Caki2 (cell line): ENCODE measurements around the gene SSBP3. TPM values are rescaled to one million over a fixed set of nuclear protein-coding genes. Genes with fewer than 3 reads are reported as not detected.

ENCODE experiments used
- DNase-seq: peaks from one replicate; pipeline ENCODE4 v3.0.0-alpha.2; 2015; ENCODE audit warnings: low read depth
- in situ Hi-C: cut with HindIII; loops from 2 replicates; pipeline ENCODE4 v1.10.0; 2016; ENCODE audit warnings: low sequenced_read_pairs, low pct_unique_long_range_greater_than_20kb, mixed read lengths
- total RNA-seq: library from RNA; depleted of rRNA; stranded (reverse); fragments of >200 nt; shearing (Covaris generic); gene quantifications from 2 replicates; pipeline ENCODE4 v1.2.3, GENCODE V29; 2014; ENCODE audit warnings: low replicate concordance

SSBP3 gene
- total RNA-seq, 1 experiment from 2014 or later = 14.4 TPM

DNA sequence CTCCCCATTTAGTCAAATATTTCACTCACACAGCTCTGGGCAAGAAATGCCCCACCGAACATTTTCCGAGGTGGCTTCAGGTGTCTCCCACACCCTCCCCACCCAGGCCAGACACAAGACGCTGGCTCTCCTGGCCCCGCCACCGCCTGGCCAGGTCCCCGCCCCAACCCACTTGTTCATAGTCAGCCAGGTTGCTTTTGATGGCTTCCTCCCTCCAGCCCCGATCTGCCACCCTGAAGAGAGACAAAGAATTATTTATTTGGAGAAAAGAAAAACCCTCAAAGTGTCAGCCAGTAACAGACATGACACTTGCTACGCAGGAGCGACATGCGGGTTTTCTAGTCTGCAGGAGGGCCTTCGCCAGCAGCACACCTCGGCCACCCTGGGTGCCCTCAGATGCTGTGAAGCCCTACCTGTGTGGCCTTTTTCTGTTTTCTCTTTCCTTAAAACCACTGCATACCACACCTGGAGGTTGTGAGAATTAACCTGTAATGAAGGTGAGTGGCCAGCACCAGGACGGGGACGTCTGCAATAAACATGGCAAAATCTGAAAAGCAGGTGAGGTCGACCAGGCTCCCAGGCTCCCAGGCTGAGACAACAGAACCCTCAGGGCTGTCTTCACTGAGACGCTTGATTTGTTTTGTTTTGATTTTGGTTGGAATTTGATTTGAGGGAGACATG, 27.2 kb downstream of the SSBP3 start:
- DNase-seq = no peak
- in situ Hi-C loops = no loop called here

- DNase-seq = no peak
- in situ Hi-C loops = no loop called here
These were observed 27.9 kb downstream of the SSBP3 start for GRCh38 chr1:54378157-54378873.

DNA sequence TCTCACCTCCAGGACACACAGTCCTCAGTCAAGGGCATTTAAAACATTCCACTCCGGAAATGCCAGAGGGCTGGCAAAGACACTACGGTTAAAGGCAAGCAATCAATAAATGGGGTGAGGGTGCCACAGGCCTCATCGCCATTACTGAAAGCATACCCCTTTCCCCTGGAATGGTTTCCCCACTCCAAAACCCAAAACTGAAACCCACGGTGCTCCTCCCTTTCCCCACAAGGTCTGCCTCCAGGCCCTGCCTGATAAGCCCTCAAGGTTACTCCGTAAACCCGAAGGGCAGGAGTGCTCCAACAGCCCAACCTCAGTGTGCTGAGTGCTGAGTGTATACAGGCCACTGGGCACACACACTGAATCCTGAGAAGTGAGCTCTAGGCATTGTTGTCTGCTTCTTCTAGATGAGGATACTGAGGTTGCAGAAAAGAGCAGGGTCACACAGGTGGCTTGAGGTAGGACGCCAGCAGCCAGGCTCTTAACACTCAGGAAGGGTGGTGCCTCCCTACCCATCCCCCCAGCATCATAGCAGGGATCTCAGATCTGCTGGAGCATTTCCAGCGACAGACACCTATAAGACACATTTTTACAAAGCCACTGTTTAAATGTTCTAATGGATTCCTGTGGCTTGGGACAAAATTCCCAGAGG, 29.0 kb downstream of the SSBP3 start:
- DNase-seq = no peak
- in situ Hi-C loops = no loop called here

- no peak for DNase-seq
- in situ Hi-C loops = no loop called here
These were observed 29.7 kb downstream of the SSBP3 start for GRCh38 chr1:54376430-54377039.

DNA sequence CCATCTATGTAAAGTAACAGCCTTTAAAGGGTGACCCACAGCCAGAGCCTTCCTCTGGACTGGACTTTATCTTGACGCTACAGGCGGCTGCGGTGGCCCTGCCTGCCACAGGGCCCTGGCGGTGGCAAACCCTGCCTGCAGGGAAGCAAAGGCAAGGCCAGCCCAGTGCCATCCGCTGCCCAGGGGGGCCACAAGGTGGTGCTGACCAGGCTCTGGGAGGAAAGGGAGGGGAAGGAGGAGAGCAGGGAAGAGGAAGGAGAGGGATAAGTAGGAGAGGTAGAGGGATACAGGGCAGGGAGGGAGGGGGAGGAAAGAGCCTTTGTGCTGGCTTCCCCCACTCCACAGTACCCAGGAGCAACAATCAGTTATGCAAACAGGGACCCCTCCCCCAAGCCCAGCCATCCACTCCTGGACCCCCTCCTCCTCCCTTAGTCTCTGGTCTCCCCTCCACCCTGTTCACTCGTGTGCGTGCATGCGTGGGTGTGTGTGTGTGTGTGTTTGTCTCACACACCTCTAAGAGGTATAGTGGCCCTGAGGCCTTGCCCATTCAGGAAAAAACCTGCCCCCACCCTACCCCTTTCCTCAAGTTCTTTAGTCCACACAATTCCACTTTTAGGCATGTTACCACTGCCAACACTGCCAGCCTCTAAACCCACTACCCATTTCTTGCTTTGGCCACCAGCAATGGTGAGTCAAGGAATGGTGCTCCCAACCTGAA, 30.3 kb downstream of the SSBP3 start:
- in situ Hi-C loops = no loop called here
- no peak for DNase-seq

GRCh38 chr1:54375298-54375697, 30.9 kb downstream of the SSBP3 start:
- no peak for DNase-seq
- in situ Hi-C loops = no loop called here

DNA sequence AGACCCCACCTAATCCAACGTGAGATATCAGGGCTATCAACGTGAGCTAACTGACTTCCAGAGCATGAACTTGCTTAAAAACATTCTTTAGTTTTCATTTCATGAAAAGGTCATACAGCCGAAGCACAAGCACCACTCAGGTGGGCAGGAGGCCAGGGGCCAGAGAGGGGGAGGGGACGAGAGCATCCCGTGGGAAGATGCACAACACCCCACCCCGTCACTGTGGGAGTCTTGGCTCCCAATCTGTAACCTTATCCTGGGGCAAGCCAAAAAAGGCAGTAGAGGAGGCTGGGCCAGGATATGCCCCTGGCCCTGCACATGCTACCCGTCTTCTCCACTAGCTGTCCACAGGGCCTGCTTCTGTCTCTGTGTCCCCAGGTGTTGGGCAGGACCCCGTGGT, 31.4 kb downstream of the SSBP3 start:
- in situ Hi-C loops = no loop called here
- no peak for DNase-seq

DNA sequence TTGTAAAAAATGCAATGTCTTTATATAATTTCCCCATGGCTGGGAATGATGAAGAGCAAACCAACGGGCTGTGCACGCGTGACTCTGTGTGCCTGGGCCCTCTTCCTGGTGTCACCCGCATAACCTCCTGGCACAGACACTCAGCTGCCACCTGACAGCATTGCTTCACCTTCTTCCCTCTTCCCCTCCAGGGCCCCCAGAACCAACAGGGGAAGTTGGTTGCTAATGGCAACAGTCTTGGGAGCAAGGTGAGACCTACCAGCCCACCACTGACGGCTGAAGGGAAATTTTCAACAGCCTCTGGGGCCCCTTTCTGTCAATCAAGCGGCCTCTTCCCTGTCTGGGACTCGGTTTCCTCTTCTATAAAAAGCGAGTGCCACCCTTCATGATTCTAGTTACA, 33.2 kb downstream of the SSBP3 start:
- in situ Hi-C loops = no loop called here
- no peak for DNase-seq

- DNase-seq = no peak
- in situ Hi-C loops = no loop called here
These were observed 34.3 kb downstream of the SSBP3 start for GRCh38 chr1:54371942-54372275.

DNA sequence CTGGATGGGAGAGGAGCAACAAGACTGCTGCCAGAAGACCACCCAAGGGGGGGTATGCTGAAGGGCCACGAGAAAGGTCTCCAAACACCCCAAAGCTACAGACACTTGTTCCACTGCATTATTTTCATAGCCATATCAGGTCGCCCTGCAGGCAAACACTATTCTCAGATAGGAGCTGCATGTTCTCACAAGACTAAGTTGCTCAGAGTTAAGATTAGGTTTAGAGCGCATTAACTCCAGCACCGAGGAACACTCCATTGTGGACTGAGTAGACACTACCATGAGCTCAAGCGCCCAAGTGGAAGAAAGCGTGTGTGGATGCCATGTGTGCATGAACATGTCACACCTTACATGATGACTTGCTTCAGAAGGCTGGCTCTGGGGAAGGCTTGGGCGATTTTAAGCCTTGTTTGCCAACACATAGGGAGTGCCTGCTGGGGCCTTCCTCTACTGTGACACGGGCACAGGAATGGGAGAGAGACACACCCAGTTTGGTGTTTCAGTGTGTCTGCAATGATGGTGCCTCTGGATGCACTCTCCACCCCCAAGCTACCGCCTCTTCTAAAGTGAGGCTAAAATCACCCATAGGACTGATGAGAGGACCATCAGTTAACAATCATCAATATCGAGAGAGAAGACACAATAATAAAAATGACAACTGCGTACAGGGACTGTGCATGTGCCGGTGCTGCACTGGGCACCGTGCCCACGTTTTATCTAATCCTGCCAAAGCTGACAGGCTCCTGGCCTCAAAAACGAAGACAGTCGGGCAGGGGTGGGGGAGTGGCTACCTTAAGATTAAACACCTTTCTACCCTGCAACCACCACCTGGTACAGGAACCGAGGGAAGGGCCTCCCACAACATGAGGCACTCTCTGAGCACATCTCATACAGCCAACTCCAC, 34.9 kb downstream of the SSBP3 start:
- DNase-seq = no peak
- in situ Hi-C loops = no loop called here

DNA sequence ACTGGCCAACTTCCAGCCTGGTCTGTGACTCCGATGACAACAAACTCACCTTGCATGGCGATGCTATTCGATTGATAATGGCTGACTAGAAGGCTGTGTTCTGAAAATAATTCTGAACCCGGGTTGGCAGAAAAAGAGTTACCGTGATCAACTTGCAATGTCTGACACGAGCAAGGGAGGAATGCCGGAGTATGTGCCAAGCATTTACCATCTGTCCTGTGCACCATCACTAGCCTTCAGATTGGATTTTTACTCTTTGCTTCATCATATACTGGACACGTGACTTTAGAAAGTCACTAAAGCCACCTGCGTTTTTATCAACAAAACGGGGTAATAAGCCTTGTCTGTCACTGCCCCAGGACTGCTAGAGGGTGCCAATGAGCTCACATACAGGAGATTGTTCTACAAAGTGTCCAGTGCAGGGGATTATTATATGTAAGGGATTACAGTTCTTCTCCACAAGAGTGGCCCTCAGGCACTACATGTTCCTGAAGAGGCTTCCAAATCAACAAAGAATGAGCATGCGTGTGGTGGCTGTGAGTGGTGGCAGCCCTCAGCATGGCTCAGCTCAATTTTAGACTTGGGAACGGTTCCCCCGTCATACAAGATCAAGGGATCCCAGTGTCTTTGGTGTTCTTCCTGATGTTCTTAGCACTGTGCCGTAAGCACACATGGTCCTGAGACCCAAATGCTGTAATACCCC, 35.8 kb downstream of the SSBP3 start:
- in situ Hi-C loops = no loop called here
- no peak for DNase-seq

DNA sequence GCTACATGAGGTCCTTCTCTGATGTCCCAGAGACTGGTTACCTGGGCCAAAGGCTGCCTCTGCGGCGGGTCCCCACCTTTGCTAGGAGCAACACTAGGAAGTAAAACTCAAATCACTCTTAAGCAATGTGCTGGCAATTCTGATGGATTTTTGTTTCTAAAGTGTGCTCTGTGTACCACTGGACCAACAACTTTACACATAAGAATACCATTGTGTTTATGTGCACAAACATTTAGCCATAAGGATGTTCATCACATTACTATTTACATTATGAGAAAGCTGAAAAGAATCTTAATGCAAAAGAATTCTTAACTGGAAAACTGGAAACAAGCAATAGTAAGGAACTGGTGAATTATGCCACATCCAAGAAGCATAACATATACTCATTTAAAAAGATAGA, 38.6 kb downstream of the SSBP3 start:
- in situ Hi-C loops = no loop called here

DNA sequence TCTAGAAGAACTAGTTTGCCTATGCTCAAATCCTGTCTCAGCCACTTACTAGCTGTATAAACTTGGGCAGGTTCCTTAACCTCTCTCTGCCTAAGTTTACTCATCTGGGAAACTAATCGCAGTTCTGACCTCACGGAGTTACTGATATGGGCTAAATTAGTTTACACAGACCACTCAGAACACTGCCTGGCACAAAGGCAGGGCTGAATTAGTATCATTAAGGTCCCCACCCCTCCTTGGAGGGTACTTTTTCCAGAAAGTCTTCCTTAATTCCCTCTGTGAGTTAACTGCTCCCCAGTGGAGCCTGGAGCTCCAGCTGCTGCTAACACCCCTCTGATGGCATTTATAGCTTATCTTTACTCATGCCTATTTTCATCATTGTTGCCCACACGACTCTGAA, 40.3 kb downstream of the SSBP3 start:
- in situ Hi-C loops = no loop called here
- DNase-seq = no peak

More for the DNA sequence above, 38.6 kb downstream of the SSBP3 start:
- no peak for DNase-seq

DNA sequence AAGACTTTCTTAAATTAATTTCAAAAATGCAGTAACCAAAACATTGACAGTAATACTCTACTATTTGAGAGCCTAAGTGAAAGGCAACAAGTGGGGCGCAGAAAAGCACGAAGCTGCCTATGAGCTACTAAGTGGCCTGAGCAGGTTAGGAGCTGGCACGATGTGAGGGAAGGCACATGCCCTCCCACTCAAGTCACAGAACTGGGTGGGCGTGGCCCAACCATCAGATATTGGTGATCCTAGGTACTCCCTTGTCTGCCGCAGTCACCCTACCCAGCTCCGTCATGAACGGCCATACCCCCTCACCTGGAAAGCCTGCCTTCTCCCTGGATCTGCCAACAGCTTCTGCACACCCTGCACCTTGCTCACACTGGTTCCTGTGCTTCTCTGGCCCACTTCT, 40.8 kb downstream of the SSBP3 start:
- DNase-seq = no peak
- in situ Hi-C loops = no loop called here

GRCh38 chr1:54364995-54365394, 41.2 kb downstream of the SSBP3 start:
- in situ Hi-C loops = no loop called here

DNA sequence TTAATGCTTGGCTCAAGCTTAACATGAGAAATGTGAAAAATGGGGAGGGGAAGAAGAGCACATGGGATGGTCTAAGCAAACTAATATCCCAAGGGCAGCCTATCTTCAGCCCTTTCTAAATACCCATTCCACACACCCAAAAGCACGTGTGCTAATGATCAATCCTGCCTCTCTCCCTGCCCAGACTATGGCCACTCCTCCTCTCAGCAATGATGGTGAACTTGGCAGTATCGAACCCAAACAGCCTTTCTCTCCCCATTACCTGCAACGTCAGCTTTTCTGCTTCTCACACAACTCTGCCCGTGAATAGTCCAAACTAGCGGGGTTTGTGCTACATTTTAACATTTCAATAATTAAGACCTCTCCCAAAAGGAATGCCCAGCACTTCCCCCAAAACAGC, 41.6 kb downstream of the SSBP3 start:
- in situ Hi-C loops = no loop called here
- DNase-seq = no peak

More at GRCh38 chr1:54364995-54365394, 41.2 kb downstream of the SSBP3 start:
- DNase-seq = no peak

DNA sequence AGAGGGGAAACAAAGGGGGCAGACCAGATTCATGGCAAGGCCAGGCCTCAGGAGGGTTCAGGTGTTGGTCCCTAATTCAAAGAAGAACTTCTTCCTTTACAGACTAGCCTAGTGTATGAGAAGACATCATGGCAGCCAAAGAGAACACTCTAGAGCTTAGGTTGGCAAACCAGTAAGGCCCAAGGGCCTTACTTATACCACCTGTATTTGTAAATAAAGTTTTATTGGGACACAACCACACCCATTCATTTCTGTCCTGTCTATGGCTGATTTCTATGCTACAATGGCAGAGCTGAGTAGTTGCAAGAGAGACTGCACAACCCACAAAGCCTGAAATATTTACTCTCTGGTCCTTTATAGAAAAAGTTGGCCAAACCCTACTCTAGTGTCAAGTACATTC, 42.3 kb downstream of the SSBP3 start:
- in situ Hi-C loops = no loop called here
- no peak for DNase-seq
